Subcutaneous adipose tissue (tissue), 4 donors: ENCODE data around the gene AFTPH. TPM values are rescaled to one million over a fixed set of nuclear protein-coding genes. Genes with fewer than 3 reads are reported as not detected.

Experiments
- CTCF ChIP-seq: fragments of 450-650 bp; IDR thresholded peaks from one replicate; pipeline ENCODE4 v1.5.1; 2016; ENCODE audit warnings: low read depth, mild to moderate bottlenecking, control low read depth, antibody characterized with exemption, moderate library complexity
- total RNA-seq, 4 donors: library from RNA; depleted of rRNA; stranded (reverse); fragments of >200 nt; gene quantifications; one replicate each; pipeline ENCODE4 v1.1.0, GENCODE V29; 2016

Gene AFTPH
- total RNA-seq, 4 donors from 2014 or later = 39.2 to 50.5 (median 44.7) TPM

DNA sequence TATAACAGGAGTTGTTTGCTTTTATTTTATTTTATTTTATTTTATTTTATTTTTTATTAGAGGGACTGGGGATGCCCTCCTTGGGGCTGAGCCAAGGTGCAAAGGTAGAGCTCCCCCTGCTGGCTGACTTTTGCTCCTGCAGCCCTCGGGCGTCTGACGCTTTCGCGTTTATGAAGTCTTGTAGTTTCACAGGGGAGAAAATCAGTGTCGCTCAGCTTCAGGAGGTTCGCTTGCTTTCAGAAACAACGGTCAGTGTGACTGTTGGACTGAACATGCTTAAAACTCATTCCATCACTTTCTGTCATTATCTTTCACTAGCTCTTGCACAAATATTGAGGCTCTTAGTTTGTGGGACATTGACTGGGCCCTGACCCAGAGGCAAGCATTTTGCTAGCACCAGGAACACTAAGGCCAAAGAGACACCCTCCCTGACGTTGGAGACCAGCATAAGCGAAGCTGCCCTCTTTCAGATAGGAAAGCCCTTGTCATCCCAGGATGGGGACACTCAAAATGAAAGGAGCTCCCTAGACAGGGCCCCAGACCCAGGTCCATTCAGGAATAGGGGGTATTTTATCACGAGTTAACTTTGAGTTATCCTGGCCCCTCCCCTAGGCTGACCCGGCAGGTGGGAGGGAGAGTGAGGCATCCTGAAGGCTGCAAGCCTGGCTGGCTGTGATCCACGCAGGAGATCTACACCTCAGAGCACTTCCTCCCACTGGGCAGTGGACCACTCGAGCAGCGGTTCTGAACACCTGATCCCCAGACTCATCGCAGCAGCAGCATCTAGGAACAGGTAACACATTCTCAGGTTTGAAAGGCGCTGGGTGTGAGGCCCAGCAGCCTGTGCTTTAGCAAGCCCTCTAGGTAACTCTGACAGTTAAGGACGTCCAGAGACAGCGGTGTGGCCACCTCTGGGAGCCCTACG lies 35.8 kb upstream of the AFTPH start:
- no peak for TF ChIP-seq CTCF

GRCh38 chr2:64489081-64489751 lies 34.9 kb upstream of the AFTPH start:
- no peak for TF ChIP-seq CTCF

GRCh38 chr2:64491426-64491825 lies 32.7 kb upstream of the AFTPH start:
- no peak for TF ChIP-seq CTCF

DNA sequence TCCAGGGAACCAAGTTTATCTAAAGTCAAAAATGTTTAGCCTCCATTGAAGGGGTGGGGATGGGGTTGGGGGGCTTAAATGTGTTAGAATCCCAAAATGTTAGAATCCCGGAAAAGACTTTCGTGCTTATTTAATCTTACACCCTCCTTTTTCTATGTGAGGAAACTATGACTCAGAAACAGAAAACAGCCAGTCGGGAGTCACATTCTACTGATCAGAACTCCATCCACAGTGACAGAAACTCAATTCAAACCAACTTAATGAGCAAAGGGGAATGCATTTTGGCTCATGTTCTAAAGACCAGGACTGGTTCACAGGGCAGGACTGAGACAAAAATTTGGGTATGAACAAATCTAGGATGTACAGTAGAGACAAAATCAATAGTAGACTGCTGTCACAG lies 31.9 kb upstream of the AFTPH start:
- TF ChIP-seq CTCF = no peak

GRCh38 chr2:64492821-64493220 lies 31.3 kb upstream of the AFTPH start:
- no peak for TF ChIP-seq CTCF

- TF ChIP-seq CTCF = no peak
Observed at GRCh38 chr2:64493788-64494187, 30.3 kb upstream of the AFTPH start.

DNA sequence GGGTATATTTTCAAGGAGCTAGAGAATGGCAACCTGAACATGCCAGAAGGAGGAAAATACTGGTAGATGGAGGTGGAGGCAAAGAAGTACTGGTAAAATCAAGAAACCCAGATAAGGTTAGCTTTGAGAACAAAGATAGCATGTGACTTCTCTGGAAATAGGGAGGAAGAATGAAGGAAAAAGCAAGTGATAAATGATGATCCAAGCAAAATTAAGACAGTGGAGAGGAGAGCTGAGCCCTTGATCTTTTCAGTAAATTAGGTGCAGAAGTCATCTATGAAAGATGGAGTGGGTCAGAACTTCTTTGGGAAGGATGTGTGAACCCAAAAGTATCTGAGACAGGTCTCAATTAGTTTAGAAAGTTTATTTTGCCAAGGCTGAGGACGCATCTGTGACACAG lies 25.7 kb upstream of the AFTPH start:
- TF ChIP-seq CTCF = no peak
